ENCODE results near the gene F10. TPM values are rescaled to one million over a fixed set of nuclear protein-coding genes. Genes with fewer than 3 reads are reported as not detected.

The F10 gene
- total and polyA plus RNA-seq, 4 donors = 3.2 to 19.9 (median 5.4) TPM

- peaks cover 37% of the 10 kb centered on the region for H3K36me3 ChIP-seq (ENCODE audit: control insufficient read depth, insufficient read depth, low read length)
- DNase-seq (ENCODE audit: low read depth in 4 of 6, low spot score in 6 of 6) = no peak
- WGBS (ENCODE audit: insufficient coverage) = 71% methylated on average over 8 of the region's 9 CpGs
- peaks cover 6% of the 10 kb centered on the region for H3K4me1 ChIP-seq (ENCODE audit: control insufficient read depth, insufficient read depth, low read length)
- no peak overlapping the region for H3K27ac ChIP-seq (ENCODE audit: low read depth, low read length)
- H3K27me3 ChIP-seq (ENCODE audit: control insufficient read depth, insufficient read depth, low read length) = no peaks in the 10 kb centered on the region
- no peaks in the 10 kb centered on the region for H3K9me3 ChIP-seq (ENCODE audit: control insufficient read depth, insufficient read depth, low read length)
- H3K4me3 ChIP-seq (ENCODE audit: low read depth, low read length) = no peak overlapping the region
Measured at GRCh38 chr13:113187263-113187669, 64.7 kb downstream of the F10 start.

- H3K27ac ChIP-seq (ENCODE audit: low read depth, low read length) = no peak overlapping the region
- DNase-seq (ENCODE audit: low read depth in 4 of 6, low spot score in 6 of 6) = no peak
Measured at GRCh38 chr13:113187883-113188665, 65.5 kb downstream of the F10 start.

GRCh38 chr13:113190181-113190580 lies 67.6 kb downstream of the F10 start:
- Histone ChIP-seq H3K36me3 (ENCODE audit: control insufficient read depth, insufficient read depth, low read length) (peaks cover 43% of the 10 kb centered on the region), H3K9me3 (ENCODE audit: control insufficient read depth, insufficient read depth, low read length) (no peaks in the 10 kb centered on the region), H3K27me3 (ENCODE audit: control insufficient read depth, insufficient read depth, low read length) (no peaks in the 10 kb centered on the region), H3K4me3 (ENCODE audit: low read depth, low read length) (no peak overlapping the region), H3K4me1 (ENCODE audit: control insufficient read depth, insufficient read depth, low read length) (peaks cover under 1% of the 10 kb centered on the region), H3K27ac (ENCODE audit: low read depth, low read length) (no peak overlapping the region)
- peak in 1 of 6 donors; percentile 74 for DNase-seq (ENCODE audit: low read depth in 4 of 6, low spot score in 6 of 6)
- 93% methylated on average over 2 of the region's 4 CpGs for WGBS (ENCODE audit: insufficient coverage)

More at GRCh38 chr13:113187883-113188665, 65.5 kb downstream of the F10 start:
- H3K4me3 ChIP-seq (ENCODE audit: low read depth, low read length) = no peak overlapping the region
- no peaks in the 10 kb centered on the region for H3K9me3 ChIP-seq (ENCODE audit: control insufficient read depth, insufficient read depth, low read length)
- peaks cover 38% of the 10 kb centered on the region for H3K36me3 ChIP-seq (ENCODE audit: control insufficient read depth, insufficient read depth, low read length)
- peaks cover 6% of the 10 kb centered on the region for H3K4me1 ChIP-seq (ENCODE audit: control insufficient read depth, insufficient read depth, low read length)
- 84% methylated on average over 22 of the region's 23 CpGs for WGBS (ENCODE audit: insufficient coverage)
- no peaks in the 10 kb centered on the region for H3K27me3 ChIP-seq (ENCODE audit: control insufficient read depth, insufficient read depth, low read length)

- H3K36me3 ChIP-seq (ENCODE audit: control insufficient read depth, insufficient read depth, low read length) = peaks cover 48% of the 10 kb centered on the region
- H3K9me3 ChIP-seq (ENCODE audit: control insufficient read depth, insufficient read depth, low read length) = no peaks in the 10 kb centered on the region
- DNase-seq (ENCODE audit: low read depth in 4 of 6, low spot score in 6 of 6) = peak in 1 of 6 donors; percentile 77
- no peaks in the 10 kb centered on the region for H3K4me1 ChIP-seq (ENCODE audit: control insufficient read depth, insufficient read depth, low read length)
- WGBS (ENCODE audit: insufficient coverage) = 78% methylated on average over 3 of the region's 4 CpGs
- H3K27ac ChIP-seq (ENCODE audit: low read depth, low read length) = no peak overlapping the region
- no peak overlapping the region for H3K4me3 ChIP-seq (ENCODE audit: low read depth, low read length)
- H3K27me3 ChIP-seq (ENCODE audit: control insufficient read depth, insufficient read depth, low read length) = no peaks in the 10 kb centered on the region
Measured at GRCh38 chr13:113192279-113192678, 69.7 kb downstream of the F10 start.

GRCh38 chr13:113192902-113193301 lies 70.3 kb downstream of the F10 start:
- H3K27ac ChIP-seq (ENCODE audit: low read depth, low read length) = no peak overlapping the region
- H3K9me3 ChIP-seq (ENCODE audit: control insufficient read depth, insufficient read depth, low read length) = no peaks in the 10 kb centered on the region
- H3K4me3 ChIP-seq (ENCODE audit: low read depth, low read length) = no peak overlapping the region
- H3K36me3 ChIP-seq (ENCODE audit: control insufficient read depth, insufficient read depth, low read length) = peaks cover 47% of the 10 kb centered on the region
- no peaks in the 10 kb centered on the region for H3K27me3 ChIP-seq (ENCODE audit: control insufficient read depth, insufficient read depth, low read length)
- 100% methylated on average over 1 of the region's 2 CpGs for WGBS (ENCODE audit: insufficient coverage)
- DNase-seq (ENCODE audit: low read depth in 4 of 6, low spot score in 6 of 6) = no peak
- H3K4me1 ChIP-seq (ENCODE audit: control insufficient read depth, insufficient read depth, low read length) = no peaks in the 10 kb centered on the region

GRCh38 chr13:113195360-113195759 lies 72.8 kb downstream of the F10 start:
- H3K4me1 ChIP-seq (ENCODE audit: control insufficient read depth, insufficient read depth, low read length) = no peaks in the 10 kb centered on the region
- H3K27ac ChIP-seq (ENCODE audit: low read depth, low read length) = no peak overlapping the region
- H3K36me3 ChIP-seq (ENCODE audit: control insufficient read depth, insufficient read depth, low read length) = peaks cover 38% of the 10 kb centered on the region
- no peaks in the 10 kb centered on the region for H3K27me3 ChIP-seq (ENCODE audit: control insufficient read depth, insufficient read depth, low read length)
- H3K4me3 ChIP-seq (ENCODE audit: low read depth, low read length) = no peak overlapping the region
- no peaks in the 10 kb centered on the region for H3K9me3 ChIP-seq (ENCODE audit: control insufficient read depth, insufficient read depth, low read length)
- WGBS (ENCODE audit: insufficient coverage) = 83% methylated on average over 1 of the region's 6 CpGs
- DNase-seq (ENCODE audit: low read depth in 4 of 6, low spot score in 6 of 6) = no peak

GRCh38 chr13:113196970-113197737 lies 74.6 kb downstream of the F10 start:
- Histone ChIP-seq H3K4me3 (ENCODE audit: low read depth, low read length) (no peak overlapping the region), H3K9me3 (ENCODE audit: control insufficient read depth, insufficient read depth, low read length) (no peaks in the 10 kb centered on the region), H3K36me3 (ENCODE audit: control insufficient read depth, insufficient read depth, low read length) (peaks cover 35% of the 10 kb centered on the region), H3K27ac (ENCODE audit: low read depth, low read length) (no peak overlapping the region), H3K27me3 (ENCODE audit: control insufficient read depth, insufficient read depth, low read length) (no peaks in the 10 kb centered on the region), H3K4me1 (ENCODE audit: control insufficient read depth, insufficient read depth, low read length) (no peaks in the 10 kb centered on the region)
- DNase-seq (ENCODE audit: low read depth in 4 of 6, low spot score in 6 of 6) = no peak
- 89% methylated on average over 9 of the region's 9 CpGs for WGBS (ENCODE audit: insufficient coverage)

Small RNAs within 50 kb of the gene (small RNA-seq; reads per million reads assigned to genes)
- not detected for gene AL137002.1 (ENCODE audit: low replicate concordance)

Other genes starting within 250 kb of the F10 start
- gene MCF2L, start 153.6 kb upstream of the F10 start, total RNA-seq = 10 to 100 TPM; 46.3 to 59.3 TPM
- gene MCF2L, start 153.6 kb upstream of the F10 start, polyA plus RNA-seq (ENCODE audit: insufficient read length in 2 of 2) = 100 to 1,000 TPM; 125 to 136 TPM
- 1 to 10 TPM in 1 of 2 donors, under 1 TPM in 1; 0.40 to 2.0 TPM for gene F7, start 17.0 kb upstream of the F10 start, total RNA-seq
- 1 to 10 TPM; 2.8 to 3.3 TPM for gene F7, start 17.0 kb upstream of the F10 start, polyA plus RNA-seq (ENCODE audit: insufficient read length in 2 of 2)
- gene PROZ, start 35.8 kb downstream of the F10 start, total RNA-seq = not detected
- gene PROZ, start 35.8 kb downstream of the F10 start, polyA plus RNA-seq (ENCODE audit: insufficient read length in 2 of 2) = under 1 TPM; 0.17 to 0.39 TPM
- gene PCID2, start 85.9 kb downstream of the F10 start, total RNA-seq = 10 to 100 TPM; 47.7 to 51.5 TPM
- 10 to 100 TPM; 32.4 to 43.2 TPM for gene PCID2, start 85.9 kb downstream of the F10 start, polyA plus RNA-seq (ENCODE audit: insufficient read length in 2 of 2)
- gene CUL4A, start 86.8 kb downstream of the F10 start, total RNA-seq = 10 to 100 TPM; 59.3 to 64.5 TPM
- 10 to 100 TPM; 45.3 to 51.2 TPM for gene CUL4A, start 86.8 kb downstream of the F10 start, polyA plus RNA-seq (ENCODE audit: insufficient read length in 2 of 2)
- gene LAMP1, start 174.4 kb downstream of the F10 start, total RNA-seq = 100 to 1,000 TPM in 1 of 2 donors, 10 to 100 TPM in 1; 98.0 to 117 TPM
- 100 to 1,000 TPM; 147 to 154 TPM for gene LAMP1, start 174.4 kb downstream of the F10 start, polyA plus RNA-seq (ENCODE audit: insufficient read length in 2 of 2)
- 1 to 10 TPM; 2.1 to 5.0 TPM for gene GRTP1, start 241.3 kb downstream of the F10 start, total RNA-seq
- 1 to 10 TPM; 6.8 to 6.9 TPM for gene GRTP1, start 241.3 kb downstream of the F10 start, polyA plus RNA-seq (ENCODE audit: insufficient read length in 2 of 2)

All from spinal cord (tissue), 10 donors.